ENCODE results near the gene L3MBTL2.
"Not testable (repeated sequence)": the region's sequence is repeated elsewhere in the genome, so short reads cannot be mapped to it uniquely, and the experiment has no call there.

Gene L3MBTL2

DNA sequence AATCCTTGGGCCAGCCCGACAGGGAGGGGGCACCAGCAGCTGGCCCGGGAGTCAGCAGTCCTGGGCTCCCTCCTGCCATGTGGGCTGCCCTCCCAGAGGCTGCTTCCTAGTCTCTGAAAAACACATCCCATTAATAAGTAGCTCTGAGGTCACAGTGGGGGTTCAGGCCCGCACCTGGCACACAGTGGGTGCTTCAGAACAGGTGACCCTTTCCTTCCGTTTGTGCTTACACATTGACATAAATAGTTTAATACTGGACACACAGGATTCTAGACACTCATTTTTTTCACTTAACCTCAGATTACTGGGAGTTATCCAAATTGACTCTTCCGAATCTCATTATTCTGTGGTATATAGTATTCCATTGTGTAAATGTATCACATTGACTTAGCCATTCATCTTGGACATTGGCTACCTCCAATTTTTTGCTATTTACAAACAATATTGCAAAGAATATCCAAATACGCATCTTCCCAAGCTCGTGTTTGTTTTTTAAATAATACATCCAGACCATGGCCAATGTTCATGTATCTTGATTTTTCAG, 36.1 kb downstream of the L3MBTL2 start:
- DNase-seq (ENCODE audit: low spot score): no peak

GRCh38 chr22:41242396-41243117, 37.4 kb downstream of the L3MBTL2 start:
- DNase-seq (ENCODE audit: low spot score): no peak

DNA sequence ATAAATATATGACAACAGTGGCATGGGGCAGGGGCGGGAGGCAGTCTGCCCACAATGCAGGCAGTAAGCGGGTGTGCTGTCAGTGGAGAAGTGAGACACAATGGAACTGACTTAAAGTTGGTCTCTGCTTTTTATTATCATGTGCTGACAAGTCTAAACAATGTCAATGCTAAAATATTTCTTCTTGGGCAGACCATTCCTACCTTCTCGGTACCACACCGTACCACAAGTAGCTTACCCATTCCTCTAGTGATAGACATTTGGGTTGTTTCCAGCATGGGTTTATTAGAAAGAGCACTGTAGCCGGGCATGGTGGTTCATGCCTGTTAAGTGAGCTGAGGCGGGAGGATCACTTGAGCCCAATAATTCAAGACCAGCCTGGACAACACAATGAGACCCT, 38.2 kb downstream of the L3MBTL2 start:
- DNase-seq (ENCODE audit: low spot score): no peak

- DNase-seq (ENCODE audit: low spot score): no peak
These were observed 40.9 kb downstream of the L3MBTL2 start for GRCh38 chr22:41245917-41246499.

DNA sequence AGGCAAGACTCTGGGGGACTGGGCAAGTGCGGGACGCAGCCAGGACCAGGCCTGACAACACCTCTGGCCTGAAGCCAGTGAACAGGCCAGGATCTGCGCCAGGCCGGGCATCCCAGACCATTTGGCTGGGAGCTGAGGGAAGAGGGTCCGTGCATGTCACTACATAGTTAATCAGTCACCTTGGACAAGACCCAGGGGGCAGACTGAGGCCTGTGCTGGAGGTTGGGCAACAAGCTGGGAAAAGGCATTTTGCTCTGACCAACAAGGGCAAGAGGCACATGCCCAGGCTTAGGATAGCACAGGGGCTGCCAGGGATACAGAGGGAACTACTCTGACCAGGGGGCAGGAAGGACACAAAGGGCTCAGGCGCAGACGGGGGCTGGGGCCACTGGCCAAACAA, 42.6 kb downstream of the L3MBTL2 start:
- DNase-seq (ENCODE audit: low spot score): no peak

DNA sequence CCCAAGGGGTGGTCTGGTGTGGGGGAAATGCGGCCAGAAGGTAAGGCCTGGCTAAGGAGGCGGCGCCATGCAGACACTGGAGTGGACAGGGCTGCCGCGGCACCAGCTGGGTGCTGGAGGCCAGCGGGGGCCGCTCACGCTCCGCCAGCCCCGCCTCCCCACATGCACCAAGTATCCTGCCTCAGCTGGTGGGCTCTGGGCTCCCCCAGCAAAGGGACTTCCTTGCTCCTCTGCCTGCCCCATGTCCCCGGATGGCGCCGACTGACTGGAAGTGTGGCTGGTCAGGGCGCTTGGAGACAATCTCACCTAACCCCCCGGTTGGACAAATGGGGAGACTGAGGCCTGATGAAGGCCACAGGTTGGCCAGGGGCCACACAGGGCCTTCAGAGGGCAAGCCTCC, 43.2 kb downstream of the L3MBTL2 start:
- DNase-seq (ENCODE audit: low spot score): no peak

GRCh38 chr22:41248758-41249157, 43.6 kb downstream of the L3MBTL2 start:
- DNase-seq (ENCODE audit: low spot score): no peak

DNA sequence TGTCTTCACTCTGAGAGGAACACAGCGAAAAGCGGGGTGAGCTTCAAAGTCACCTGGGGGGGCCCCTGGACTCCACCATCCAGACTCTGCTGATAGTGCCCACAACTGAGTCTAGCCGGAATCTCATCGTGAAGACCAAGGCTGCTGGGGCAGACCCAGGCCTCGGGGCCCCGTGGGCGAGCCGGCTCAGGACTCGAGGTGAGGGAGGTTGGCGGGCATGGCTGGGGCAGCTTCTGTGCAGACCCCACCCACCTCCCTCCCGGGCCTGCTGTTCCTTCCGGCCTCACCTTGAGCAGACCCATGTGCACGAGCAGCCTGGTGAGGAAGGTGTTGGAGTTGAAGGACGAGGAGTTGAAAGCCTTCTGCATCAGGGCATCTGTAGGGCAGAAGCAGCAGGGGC, 44.3 kb downstream of the L3MBTL2 start:
- no peak for DNase-seq (ENCODE audit: low spot score)

DNA sequence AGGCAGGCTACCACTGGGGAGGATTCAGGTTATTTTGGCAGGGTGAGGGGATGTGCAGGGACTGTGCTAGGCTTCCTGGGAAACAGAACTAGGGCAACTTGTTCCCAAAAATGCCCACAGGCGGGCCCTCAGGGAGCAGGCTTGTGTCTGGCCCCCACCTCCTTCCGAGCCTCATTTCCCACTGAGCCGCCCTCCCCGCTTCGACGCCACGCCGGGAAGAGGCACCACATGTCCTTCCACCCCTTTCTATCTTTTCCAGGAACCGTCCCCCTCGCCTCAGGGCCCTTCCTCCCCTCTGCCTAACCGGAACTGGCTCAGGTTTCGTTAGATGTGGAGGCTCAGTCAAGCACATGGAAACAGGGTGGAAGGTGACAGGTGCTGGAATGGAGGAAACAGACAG, 45.0 kb downstream of the L3MBTL2 start:
- no peak for DNase-seq (ENCODE audit: low spot score)

DNA sequence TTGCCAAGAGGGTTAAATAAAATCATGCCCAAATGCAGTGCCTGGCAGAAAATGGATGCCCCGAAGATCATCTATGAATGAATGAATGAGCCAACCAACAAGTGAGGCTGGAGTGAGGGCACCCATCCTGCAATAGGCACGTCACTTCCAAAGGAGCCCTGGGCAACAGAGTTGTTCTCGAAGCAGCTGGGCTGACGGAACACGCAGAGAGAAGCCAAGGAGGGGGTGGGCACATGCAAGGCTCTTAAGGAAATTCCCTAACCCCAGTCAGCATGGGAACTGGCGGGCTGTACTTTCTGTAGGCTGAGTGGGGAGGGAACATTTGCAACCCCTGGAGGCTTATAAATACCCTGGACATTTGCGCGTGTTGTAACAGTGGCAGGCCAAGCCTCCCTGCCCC, 47.3 kb downstream of the L3MBTL2 start:
- DNase-seq (ENCODE audit: low spot score): no peak

DNA sequence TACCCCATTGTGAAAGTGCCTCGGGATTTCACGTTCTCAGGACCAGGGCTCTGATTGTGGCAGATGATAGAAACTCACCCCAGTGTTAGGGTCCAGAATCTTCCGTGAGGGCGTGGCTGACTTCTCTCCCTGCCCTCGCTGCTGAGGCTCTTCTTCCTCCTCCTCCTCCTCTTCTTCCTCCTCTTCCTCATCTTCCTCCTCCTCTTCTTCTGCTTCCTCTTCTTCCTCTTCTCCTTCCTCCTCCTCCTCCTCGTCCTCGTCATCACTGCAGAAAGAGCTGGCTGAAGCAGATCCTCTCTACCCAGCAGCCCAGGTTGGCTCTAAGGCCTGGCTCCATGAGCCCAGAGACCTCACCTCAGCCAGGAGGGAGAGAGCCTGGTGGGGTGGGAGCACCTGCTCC, 49.1 kb downstream of the L3MBTL2 start:
- DNase-seq (ENCODE audit: low spot score): no peak

DNA sequence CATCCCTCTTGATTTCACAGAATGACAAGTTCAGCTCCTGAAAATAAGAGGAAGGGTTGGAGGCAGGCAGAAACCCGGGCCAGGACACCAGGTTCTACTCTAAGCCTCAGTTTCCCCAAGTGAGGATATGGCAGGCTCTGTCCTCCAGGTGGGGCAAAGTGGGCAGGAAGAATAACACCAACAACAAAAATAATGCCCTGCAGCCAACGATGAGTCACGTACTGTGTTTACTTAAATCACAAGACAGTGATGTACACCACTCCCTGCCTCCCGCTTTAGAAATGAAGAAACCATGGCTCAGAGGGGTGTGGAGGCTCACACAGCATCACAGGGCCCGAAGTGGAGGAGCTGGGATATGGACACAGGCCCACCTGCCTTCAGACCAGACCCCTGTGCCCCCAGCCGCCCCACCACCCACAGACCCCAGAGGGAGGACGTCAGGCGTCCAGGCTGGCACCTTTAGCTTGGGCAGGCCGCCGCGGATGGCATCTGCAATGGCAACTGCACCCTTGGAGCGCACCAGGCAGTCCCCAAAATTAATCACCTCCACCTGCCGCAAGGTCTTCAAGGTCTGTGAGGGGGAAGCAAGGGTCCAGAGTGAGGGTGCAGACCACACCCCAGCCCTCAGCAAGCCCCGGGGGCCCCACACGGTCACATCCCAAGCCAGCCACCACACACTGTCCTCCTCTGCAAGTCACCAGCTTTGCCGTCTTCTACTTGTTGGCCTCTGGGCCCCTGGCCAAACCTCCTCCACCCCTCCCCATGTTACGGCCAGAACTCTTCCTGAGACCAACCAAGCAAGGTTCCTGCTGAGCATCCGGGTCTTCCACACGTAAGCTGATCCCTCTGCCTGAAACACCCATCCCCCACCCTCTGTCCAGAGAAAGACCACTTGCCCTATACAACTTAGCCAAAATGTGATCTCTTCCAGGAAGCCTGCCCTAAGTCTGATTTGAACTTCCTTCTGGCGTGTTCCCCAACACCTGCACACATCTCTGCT, 51.4 kb downstream of the L3MBTL2 start:
- no peak for DNase-seq (ENCODE audit: low spot score)

DNA sequence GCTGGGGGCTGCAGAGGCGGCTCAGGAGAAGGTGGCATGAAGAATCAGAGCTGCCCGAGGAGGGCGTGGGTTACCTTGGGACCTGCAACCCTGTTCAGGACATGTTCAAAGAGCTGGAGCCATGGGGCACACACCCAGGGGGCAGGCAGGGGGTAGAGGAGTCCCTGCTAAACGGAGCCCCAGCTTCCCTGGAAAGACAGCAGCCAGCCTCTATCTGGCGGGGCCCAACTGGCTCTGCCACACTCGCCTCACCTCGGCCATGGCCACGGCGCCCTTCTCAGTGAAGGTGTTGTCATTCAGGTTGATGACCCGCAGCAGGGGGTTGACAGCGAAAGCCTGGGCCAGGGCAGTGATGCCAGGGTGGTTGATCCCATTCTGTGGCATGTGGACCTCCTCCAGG, 52.6 kb downstream of the L3MBTL2 start:
- DNase-seq (ENCODE audit: low spot score): no peak

GRCh38 chr22:41259756-41260155, 54.6 kb downstream of the L3MBTL2 start:
- DNase-seq (ENCODE audit: low spot score): not testable (repeated sequence)

- DNase-seq (ENCODE audit: low spot score): no peak
These were observed 55.8 kb downstream of the L3MBTL2 start for GRCh38 chr22:41260871-41261270.

DNA sequence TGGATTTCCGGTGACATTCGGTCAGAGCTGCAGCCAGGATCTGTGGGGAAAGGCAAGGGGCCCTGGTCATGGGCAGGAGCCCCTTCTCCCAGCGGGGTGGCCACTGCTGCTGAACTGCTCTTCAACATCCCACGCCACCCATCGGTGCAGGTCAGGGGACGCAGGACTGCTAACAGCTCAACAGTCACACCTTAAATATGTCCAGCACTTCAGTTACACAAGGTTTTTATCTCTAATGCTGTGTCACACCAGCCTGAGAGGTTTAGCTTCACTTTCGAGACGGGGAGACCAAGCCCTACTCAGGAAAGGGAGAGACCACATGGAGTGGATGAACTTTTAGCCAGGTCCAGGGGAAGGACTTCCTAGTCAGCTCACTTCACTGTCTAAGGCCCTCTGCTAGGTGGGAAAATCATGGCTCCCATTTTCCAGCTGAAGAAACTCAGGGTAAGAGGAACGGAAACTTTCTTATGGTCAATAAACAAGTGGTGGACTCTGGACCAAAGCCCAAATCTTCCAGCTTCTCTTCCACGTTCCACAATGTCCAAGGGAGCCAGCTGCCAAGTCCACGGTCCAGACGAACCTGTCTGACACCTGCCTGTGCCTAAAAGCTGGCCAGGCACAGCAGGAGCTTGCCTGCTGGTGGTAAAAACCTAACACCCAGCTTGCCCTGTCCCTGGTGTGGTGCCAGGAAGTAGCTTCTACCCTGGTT, 56.6 kb downstream of the L3MBTL2 start:
- no peak for DNase-seq (ENCODE audit: low spot score)

DNA sequence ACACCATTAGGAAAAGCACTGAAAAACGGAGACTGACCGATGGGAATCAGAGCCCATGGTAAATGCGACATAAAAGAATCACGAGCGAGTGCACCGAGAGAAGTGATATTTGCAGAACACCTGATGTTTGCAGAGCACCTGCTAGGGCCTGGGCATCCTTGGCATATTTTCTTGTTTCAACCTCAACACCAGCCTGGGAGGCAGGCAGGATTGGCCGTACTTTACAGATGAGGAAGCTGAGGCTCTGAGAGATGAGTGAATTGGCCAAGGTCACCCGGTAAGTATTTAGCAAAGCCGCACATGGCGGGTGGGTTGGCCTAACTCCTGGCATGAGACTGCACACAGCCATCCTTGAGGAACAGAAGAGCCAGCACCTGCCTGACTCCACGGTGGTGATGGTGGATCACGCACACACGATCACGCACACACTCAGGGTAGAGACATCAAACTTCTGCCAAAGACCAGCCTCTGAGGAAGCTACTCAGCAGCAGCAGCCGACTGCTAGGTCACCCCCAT, 57.2 kb downstream of the L3MBTL2 start:
- no peak for DNase-seq (ENCODE audit: low spot score)

DNA sequence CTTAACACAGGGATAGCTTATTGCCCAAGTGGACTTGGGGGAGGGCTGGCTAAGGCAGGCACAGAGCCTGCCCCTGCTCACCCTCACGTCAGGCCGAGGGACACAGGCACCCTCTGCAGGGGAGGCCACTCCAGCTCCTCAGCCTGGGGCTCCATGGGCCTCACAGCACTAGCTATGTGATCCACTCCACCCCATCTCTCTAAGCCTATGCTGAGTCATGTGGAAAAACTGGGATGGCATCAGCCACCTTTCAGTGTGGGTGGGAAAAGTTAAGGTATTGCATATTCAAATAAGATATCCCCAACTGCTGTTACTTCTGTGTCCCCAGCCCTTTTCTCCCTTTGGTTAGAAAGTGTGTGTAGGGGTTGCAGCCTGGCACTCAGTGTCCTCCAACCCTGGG, 58.6 kb downstream of the L3MBTL2 start:
- DNase-seq (ENCODE audit: low spot score): no peak

GRCh38 chr22:41264408-41264941, 59.4 kb downstream of the L3MBTL2 start:
- no peak for DNase-seq (ENCODE audit: low spot score)

GRCh38 chr22:41267958-41268357, 62.8 kb downstream of the L3MBTL2 start:
- DNase-seq (ENCODE audit: low spot score): no peak

DNA sequence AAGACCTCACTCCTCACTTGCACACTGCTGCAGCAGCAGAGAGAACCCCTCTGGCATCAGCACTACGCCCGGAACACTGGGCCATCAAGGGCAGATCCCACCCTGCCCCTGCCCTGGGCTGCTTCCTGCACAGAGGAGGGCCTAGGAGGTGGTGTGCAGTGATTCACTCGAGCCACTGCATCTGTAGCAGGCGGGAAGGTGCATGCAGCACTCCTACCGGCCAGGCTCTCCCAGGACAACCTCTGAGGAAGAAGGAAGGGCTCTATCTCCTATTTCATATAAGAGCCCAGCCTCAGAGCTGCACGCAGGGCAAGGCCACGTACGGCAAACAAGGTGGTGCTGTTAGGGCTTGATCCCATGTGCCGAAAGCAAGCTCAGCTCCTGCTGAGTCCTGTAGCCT, 66.7 kb downstream of the L3MBTL2 start:
- no peak for DNase-seq (ENCODE audit: low spot score)

All from kidney capillary endothelial cell (primary cell).